GM19238 (cell line): ENCODE measurements around the gene CD34.
"Not testable (repeated sequence)": the region's sequence is repeated elsewhere in the genome, so short reads cannot be mapped to it uniquely, and the experiment has no call there.

Experiments used
- DNase-seq: peaks from one replicate; pipeline ENCODE4 v3.0.0; 2011; ENCODE audit warnings: low spot score; ENCODE audit not compliant: insufficient read length

CD34 gene, protein sequence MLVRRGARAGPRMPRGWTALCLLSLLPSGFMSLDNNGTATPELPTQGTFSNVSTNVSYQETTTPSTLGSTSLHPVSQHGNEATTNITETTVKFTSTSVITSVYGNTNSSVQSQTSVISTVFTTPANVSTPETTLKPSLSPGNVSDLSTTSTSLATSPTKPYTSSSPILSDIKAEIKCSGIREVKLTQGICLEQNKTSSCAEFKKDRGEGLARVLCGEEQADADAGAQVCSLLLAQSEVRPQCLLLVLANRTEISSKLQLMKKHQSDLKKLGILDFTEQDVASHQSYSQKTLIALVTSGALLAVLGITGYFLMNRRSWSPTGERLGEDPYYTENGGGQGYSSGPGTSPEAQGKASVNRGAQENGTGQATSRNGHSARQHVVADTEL

DNA sequence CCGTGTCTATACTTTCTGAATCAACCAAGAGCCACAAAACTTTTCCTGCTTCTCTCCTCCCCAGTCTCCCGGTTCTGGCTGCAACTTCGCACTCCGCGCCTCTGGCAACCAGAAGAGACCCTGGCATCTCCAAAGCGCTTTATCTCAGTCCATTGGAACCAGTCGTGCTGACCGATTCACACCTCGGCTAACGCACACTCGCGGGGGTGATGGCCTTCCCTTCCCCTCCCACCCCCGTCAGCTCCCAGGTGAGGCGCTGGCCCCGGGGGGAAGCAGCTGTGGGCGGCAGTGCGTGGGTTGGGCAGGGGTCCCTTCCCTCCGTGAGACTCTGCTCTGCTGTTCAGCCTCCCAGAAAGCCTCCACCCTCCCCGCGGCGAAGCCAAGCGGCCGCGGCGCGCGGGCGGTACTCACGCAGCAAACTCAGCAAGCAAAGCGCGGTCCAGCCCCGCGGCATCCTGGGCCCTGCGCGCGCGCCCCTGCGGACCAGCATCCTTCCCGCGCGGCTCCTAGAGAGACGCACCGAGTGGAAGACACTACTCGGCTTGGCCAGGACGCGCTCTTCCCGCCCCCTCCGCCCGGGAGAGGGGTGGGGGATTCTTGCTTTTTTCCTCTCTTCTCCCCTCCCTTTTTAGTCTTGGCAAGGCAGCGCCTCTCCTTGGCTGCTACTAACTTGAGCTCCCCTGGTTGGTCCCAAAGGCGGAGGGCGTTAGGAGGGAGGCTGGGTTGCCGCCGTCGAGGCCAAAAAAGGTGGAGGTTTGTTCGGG, at the start of gene CD34:
TSS of gene CD34 (minus strand) at position 535 of the 764 bp plus-strand sequence. CDS start at position 490, 45 bp downstream.
- no peak for DNase-seq

GRCh38 chr1:207960346-207960745, 49.4 kb upstream of the CD34 start:
- DNase-seq: no peak

DNA sequence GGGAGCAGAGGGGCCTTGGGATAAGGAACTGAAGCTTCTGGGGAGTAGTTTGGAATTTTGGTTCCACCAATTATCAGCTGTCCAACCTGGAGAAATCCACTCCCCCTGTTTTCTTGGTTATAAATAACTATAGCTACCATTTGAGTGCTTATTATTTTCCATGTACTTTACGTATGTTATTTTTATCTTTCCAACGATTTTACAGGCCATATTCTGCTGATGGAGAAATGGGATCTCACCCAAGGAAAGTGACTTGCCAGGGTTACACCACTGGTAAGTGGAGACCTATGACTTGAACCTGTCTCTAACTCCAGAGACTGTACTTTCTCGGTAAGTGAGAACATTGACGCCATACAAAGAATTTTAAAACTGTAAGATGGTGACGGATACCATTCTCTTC, 49.0 kb upstream of the CD34 start:
- no peak for DNase-seq

DNA sequence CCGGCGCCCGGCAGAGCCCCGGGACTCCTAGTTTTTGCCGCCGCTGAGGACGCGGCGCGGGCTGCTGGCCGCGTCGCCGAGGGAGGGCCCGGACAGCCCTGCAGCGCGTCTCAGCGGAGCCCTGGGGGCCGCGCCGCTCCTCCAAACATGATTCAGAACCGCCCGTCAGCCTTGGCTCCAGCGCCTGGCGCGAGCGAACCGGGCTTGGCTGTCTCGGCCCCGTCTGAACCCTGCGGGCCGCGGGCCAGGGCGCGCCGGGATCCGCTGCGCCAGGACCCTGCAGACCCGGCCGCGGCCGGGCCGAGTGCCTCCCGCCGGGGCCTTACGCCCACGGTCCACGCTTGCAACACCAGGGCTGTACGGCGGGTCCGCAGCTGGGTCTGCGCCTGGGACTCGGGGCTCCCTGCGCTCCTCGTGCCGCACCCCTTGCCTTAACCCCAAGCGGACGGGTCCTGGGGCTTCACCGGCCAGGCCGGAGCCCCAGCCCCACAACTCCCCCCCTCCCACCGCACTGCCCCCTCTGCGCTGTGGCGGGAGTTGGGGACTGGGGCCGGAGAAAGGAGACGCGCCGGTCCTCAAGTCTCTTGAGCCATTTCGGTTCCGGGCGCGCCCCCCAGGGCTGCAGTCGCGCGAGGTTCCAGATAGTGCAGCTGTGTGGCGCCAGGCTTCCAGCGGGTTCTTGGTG, 48.4 kb upstream of the CD34 start:
- no peak for DNase-seq

- DNase-seq: no peak
Measured at GRCh38 chr1:207958376-207959139, 47.6 kb upstream of the CD34 start.

GRCh38 chr1:207956986-207957385, 46.1 kb upstream of the CD34 start:
- DNase-seq: no peak

DNA sequence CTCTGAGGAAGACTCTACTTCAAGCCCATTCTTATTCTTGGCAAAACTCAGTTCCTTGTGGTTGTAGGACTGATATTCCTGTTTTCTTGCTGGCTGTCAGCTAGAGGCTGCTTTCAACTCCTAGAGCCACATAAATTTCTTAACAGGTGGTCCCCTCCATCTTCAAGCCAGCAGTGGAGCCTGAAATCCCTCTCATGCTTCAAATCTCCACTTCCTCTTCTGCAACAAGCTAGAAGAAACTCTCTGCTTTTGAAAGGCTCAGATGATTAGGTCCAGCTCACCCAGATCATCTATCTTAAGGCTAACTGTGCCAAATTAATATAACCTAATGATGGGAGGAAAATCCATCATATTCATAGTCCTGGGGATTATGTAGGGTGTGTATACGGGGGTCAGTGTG, 43.2 kb upstream of the CD34 start:
- no peak for DNase-seq

GRCh38 chr1:207952617-207953542, 42.0 kb upstream of the CD34 start:
- DNase-seq: no peak

- DNase-seq: no peak
Measured at GRCh38 chr1:207951652-207952051, 40.7 kb upstream of the CD34 start.

DNA sequence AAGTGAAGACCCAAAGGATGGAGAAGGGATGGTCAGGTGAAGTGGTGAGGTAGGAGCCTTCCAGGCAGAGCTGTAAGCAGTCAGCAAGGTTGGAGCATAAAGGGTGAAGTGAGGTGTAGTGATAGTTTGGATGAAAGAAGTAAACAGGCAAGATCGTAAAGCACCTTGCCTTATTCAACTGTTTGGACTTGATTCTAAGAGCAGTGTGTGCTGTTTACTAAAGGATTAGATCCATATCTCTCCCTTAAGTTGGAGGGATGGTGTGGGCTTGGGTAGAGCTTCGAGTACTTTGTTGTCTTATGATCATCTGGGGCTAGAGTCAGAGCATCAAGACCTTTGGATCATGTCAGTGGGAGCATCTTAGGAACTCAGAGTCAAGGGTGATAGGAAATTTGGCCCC, 39.8 kb upstream of the CD34 start:
- DNase-seq: no peak

GRCh38 chr1:207949571-207950195, 38.8 kb upstream of the CD34 start:
- no peak for DNase-seq

GRCh38 chr1:207948536-207949250, 37.8 kb upstream of the CD34 start:
- no peak for DNase-seq

GRCh38 chr1:207946756-207947155, 35.8 kb upstream of the CD34 start:
- DNase-seq: no peak

GRCh38 chr1:207944571-207944970, 33.6 kb upstream of the CD34 start:
- no peak for DNase-seq

DNA sequence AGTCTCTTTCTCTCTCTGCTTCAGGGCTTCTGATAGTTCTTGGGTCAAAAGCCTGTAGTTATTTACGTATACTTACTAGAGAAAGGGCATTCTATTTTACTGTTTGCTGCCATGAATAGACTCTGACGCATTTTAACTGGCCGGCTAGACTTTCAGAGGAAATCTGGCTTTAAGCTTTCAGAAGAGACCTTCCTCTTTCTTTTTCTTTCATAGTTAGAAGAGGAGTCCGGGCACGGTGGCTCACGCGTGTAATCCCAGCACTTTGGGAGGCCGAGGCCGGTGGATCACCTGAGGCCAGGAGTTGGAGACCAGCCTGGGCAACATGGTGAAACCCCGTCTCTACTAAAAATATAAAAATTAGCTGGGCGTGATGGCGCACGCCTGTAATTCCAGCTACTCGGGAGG, 31.4 kb upstream of the CD34 start:
- DNase-seq: not testable (repeated sequence)

DNA sequence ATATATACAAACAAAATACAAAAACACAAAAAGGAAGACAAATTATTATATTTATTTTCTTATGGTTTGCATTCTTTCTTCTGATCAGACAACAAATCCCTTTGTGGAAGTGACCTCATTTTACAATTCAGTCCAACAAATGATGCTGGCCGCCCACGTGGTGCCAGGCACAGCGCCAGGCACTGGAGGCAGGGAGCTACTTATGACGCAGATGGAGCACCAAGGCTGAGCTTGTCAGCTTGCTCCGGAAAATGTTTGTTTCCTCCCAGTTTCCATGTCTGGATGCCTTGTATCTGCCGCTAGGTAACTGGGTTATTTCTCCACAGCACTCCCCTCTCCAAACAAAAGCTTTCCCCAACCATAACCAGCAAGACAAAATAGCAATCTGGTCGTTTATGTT, 30.7 kb upstream of the CD34 start:
- DNase-seq: no peak

DNA sequence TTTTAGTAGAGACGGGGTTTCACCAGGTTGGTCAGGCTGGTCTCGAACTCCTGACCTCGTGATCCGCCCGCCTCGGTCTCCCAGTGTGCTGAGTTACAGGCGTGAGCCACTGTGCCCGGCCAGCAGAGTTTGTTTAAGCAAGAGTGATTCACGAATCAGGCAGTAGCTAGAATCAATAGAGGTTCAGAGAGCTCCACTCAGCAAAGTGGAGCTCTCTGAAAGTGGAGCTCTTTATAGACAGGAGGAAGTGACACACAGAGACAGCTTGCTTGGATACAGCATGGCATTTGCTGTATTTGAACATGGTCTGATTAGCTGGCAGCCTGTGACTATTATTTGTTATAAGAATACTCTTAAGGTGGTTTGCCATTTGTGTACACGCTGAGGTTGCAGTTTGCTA, 27.1 kb upstream of the CD34 start:
- DNase-seq: no peak

GRCh38 chr1:207937204-207937603, 26.3 kb upstream of the CD34 start:
- no peak for DNase-seq

DNA sequence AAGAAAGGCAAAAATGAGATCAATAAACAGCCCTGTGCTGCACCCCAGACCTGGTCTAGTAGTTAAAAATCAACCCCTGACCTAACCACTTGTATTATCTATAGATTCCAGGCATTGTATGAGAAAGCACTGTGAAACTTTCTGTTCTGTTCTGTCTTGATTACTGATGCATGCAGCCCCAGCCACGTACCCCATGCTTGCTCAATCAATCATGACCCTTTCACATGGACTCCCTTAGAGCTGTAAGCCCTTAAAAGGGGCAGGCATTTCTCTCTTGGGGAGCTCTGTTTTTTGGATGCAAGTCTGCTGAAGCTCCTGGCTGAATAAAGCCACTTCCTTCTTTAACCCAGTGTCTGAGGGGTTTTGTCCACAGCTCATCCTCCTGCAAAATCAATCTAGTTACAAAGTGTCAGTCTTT, 24.2 kb upstream of the CD34 start:
- no peak for DNase-seq
